Hematopoietic multipotent progenitor cell (in vitro differentiated cells): ENCODE data around the gene C22orf42. TPM values are rescaled to one million over a fixed set of nuclear protein-coding genes. Genes with fewer than 3 reads are reported as not detected.
"Not testable (repeated sequence)": the region's sequence is repeated elsewhere in the genome, so short reads cannot be mapped to it uniquely, and the experiment has no call there.

ENCODE experiments used
- DNase-seq, 3 donors: peaks; one replicate each; pipeline ENCODE4 v3.0.0-alpha.2; 2011 to 2015; ENCODE audit warnings: low read depth in 2 of 3, low spot score in 2 of 3
- total RNA-seq: library from RNA; depleted of rRNA; stranded (reverse); fragments of >200 nt; gene quantifications from one replicate; pipeline ENCODE4 v1.2.3, GENCODE V29; 2012

Gene C22orf42
- total RNA-seq, 1 donor, result not detected

DNA sequence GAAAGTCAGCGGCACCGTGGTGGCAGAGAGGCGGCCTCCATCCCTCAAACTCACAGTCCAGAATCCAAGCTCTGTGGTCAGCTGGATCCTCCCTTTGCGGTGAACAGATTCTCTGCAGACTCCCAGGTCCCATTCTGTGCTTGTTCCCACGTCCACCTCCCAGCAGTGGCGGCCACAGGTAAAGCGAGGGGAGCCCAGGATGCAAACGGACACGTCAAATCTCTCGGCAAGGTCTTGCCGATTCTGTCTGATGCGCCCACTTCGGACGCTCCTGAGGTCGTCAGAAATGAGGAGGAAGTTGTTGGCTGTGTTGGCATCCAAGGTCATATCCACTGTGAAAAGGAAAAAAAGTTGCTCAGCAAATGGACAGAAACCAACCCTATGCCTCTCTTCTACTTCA, 31.9 kb upstream of the C22orf42 start:
- not testable (repeated sequence) for DNase-seq

DNA sequence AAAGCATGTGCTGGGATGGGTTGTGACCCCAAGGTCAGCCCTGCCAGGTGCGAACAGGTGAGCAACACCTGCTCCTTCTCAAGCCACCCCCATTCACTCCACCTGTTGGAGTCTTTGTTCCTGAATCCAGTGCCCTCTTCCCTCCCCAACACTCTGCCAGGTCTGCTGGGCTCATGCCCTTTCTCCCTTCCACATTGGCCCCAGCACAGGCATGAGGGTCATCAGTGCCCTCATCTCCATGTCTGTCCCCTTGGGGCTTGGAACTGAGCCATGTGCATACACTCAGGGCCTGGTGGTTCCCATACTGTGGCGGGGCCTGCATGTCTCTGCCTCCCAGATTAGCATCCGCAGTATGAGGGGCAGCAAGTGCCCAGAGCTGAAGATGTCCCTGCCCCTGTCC, 26.7 kb upstream of the C22orf42 start:
- no peak for DNase-seq

- DNase-seq, result no peak
These were observed 24.5 kb upstream of the C22orf42 start for GRCh38 chr22:32183625-32184024.

DNA sequence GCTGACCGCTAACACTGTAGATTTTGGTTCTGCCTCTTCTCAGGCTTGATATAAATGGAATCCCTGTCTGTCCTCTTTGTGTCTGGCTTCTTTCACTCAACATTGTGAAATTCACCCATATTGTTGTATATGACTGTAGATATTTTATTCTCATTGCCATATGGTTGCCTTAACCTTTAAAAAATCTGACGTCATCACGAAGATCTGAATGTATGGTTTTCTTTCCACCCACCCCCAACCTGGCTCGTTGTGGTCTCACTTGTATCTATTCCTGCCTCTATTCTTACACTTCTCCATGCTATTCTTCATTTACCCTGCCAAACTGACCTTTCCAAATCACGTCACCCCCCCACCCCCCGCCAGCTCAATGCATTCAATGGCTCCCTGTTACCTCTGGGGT, 21.9 kb upstream of the C22orf42 start:
- DNase-seq, result no peak

DNA sequence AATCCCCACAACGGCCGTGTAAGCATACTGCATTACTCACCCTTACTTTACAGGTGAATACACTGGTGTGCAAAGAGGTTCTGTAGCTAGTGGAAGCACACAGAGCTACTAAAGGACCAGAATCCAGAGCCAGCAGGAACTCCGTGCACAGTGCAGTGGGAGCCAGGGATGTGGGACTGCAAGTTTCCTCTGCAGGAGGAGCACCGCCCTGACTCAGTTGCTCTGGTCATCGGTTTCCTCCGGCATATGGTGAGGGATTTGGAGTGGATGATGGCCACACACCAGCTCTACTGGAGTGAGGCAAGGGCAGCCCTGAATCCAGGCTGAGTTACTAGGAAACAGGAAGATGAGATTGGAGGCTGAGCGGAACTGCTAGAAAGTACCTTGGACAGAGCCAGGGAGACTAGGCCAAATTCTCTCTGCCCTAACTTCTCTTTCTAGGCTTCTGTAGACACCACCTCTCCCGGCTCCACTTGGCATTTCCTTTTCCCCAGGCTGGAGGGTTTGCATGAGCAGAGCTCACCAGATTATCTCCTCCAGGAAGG, 18.2 kb upstream of the C22orf42 start:
- DNase-seq, result no peak

DNA sequence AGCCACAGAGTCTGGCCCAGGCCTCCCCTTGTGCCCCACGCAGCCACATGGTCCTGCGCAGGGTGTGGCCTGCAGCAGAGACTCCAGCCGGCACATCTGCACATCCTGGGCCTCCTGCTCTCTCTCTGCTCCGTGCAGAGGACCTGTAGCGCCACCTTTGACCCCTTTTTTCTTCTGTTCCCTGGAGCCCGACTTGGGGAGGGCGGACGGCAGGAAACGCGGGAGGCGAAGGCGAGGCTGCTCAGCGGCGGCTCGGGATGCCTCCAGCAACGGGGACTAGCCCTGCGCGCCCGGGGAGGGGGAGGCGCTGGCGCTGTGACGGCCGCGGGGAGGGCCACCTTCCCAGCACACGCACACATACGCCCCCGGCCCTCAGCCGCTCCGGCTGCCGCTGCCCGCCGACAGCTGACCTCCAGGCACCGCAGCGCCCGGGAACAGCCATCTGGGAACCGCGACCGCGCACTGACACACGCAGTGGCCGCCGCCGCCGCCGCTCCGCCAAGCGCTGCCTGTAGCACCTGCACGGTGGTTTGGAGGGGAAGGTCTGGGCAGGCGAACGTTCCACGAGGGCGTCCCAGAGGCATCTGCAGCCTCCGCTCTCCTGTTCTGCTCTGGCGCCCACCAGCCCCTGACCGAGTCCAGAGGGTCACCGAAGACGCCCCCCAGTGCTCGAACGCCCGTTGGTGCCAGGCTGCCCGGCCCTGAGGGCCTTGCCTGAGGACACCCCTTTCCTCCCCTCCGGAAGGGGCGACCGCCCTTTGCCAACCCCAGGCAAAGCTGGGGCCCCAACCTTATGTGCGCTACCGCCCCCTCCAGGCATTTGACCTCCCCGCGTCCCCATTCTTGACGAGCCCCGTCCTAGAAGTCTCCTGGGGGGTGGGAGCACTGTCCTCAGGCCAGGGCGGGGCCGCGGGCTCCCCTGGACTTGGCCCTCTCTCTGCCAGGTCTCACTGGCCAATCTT, 16.9 kb upstream of the C22orf42 start:
- peak in 1 of 3 donors; percentile 3 for DNase-seq

- no peak for DNase-seq
These were observed 16.0 kb upstream of the C22orf42 start for GRCh38 chr22:32175115-32175514.

DNA sequence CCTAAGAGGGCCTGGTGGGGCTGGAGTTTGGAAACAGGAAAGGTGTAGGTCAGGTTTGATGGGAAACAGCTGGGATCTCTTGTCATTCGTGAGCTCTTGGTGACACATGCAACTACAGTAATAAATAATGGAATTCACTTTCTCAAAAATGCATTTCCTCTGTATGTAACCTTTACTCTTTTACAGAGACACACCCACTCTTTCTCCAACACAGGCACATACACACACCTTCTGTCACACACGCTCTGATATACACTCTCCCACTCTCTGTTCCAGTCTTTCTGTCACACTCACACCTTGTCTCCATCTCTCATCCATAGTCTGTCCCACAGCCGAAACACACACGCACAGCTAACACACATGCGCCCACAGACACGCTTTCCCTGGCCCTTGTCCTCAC, 6.6 kb upstream of the C22orf42 start:
- no peak for DNase-seq

- DNase-seq, result peak in 1 of 3 donors; percentile 4
These were observed 5.2 kb upstream of the C22orf42 start for GRCh38 chr22:32164075-32164860.

- not testable (repeated sequence) for DNase-seq
These were observed 1.3 kb upstream of the C22orf42 start for GRCh38 chr22:32160411-32160810.

DNA sequence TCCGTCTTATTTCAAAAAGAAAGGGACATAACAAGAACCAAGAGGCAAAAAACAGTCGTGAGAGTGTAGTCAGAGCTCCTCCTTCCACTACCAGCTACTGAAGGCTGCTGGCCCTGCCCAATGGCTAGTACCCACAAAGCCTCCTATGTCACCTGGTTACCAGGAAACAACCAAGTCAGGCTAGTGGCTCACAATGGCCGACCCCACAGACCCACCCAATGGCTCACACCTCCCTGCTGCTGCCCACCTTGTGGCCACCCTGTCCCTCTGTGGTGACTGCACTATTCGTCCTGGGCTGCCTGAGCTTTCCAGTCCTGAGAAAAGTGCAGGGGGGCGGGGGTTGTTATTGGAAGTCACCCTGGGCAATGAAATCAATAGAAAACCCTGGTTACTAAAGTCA, 1.5 kb downstream of the C22orf42 start:
- not testable (repeated sequence) for DNase-seq

- DNase-seq, result not testable (repeated sequence)
These were observed 4.4 kb downstream of the C22orf42 start for GRCh38 chr22:32154727-32155126.

GRCh38 chr22:32151641-32152040, 7.5 kb downstream of the C22orf42 start:
- DNase-seq, result not testable (repeated sequence)

DNA sequence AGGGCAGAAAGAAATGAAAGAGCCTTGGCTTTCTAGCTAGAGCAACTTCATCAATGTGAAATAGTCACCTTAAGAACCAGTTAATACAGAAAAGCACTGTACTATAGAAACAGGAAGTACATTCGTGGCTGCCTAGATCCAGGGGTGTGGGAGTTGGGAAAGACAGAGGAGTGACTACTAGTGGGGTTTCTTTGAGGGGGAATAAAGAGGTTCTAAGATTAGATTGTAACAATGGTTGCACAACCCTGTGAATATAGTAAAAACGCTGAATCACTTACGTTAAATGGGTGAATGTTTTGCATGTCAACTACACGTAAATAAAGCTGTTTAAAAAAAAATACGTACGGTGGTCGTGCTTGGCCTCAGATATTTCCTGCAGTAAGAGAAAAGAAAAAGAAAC, 8.5 kb downstream of the C22orf42 start:
- DNase-seq, result not testable (repeated sequence)

DNA sequence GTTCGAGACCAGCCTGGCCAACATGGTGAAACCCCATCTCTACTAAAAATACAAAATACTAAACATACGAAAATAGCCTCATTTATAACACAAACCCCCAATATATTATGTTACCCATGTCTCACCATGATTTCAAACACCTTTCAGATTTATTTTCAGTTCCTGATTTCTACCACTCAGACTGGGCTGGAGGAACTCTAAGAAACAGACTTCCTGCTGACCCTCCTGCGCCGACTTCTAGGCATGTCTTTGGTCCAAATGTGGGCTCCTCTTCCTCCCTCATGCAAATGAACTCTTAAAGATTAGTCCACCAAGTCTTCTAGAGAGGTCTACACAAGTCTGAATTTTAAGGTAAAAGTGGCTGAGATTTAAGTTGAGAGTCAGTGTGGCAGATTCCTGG, 10.7 kb downstream of the C22orf42 start:
- not testable (repeated sequence) for DNase-seq

DNA sequence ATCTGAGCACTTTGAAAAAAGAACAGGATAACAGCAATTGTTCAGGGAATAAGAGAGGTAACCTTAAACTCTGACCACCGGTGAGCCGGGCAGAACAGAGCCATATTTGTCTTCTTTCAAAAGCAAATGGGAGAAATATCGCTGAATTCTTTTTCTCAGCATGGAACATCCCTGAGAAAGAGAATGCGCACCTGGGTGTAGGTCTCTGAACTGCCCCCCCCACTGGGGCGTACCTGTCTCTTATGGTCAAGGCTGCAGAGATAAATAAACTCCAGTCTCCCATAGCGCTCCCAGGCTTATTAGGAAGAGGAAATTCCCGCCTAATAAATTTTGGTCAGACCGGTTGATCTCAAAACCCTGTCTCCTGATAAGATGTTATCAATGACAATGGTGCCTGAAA, 12.0 kb downstream of the C22orf42 start:
- not testable (repeated sequence) for DNase-seq

DNA sequence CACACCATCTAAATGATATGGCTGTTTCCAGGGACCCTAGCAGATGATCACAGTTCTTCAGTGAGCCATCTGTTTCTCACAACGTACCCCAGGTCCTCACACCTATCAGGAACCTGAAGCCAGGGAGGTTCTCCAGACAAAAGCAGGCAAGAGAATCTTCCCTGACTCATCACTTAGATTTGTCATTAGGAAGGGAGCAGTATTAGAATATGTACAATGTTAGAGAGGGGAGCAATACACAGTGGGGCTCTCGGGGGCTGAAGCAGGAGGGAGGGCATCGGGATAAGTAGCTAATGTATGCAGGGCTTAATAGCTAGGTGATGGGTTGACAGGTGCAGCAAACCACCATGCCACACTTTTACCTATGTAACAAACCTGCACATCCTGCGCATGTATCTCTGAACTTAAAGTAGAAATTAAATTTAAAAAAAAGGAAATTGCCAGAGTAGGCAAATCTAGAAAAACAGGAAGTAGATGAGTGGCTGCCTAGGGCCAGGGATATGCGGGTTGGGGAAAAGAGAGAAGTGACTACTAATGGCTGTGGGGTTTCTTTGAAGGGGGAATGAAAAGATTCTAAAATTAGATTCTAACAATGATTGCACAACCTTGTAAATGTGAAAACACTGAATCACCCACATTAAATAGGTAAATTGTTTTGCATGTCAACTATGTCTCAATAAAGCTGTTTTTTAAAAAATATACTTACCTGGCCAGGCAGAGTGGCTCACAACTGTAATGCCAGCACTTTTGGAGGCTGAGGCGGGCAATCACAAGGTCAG, 14.4 kb downstream of the C22orf42 start:
- DNase-seq, result peak in 2 of 3 donors; percentile 65 to 88

DNA sequence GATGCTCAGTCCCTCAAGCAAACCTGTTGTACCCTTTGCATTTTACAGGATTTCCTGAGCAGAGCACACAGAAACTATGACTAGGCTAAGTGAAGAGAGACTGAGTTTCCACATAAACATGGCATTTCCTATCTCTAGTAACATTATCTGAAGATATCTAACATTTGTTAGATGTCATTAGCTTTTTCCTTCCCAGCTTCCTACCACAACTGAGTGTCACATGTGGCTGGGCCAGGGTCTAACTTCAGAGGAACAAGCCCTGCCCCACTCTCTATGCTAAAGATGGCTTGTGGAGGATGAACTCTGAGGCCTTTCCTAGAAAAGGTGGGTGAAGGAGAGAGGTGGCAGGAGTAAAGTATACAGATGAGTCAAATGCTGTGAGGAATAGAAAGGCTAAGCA, 16.5 kb downstream of the C22orf42 start:
- no peak for DNase-seq

DNA sequence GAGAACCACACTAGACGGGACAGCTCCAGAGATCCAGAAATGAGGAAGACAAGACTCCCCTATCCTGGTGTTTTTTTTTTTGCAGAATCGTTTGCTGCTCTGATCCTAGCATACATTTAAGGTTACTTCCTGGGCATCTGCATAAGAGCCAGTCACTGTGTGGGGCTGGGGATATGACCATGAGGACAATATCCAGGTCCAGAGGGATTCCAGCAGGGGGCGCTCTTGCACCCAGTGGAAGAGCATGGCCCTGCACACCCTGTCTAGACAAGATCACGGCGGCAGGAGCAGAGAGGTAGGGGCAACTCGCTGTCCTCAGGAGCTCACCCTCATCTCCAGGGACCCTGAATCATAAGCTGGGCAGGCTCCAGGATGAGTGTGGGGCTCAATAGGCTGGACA, 18.4 kb downstream of the C22orf42 start:
- DNase-seq, result not testable (repeated sequence)

GRCh38 chr22:32138576-32138975, 20.5 kb downstream of the C22orf42 start:
- DNase-seq, result not testable (repeated sequence)
